NT2/D1 (cell line): ENCODE data around the gene NRXN2.

Experiments
- SUZ12 ChIP-seq: IDR thresholded peaks from 2 replicates; pipeline ENCODE4 v1.6.1; 2011; ENCODE audit not compliant: insufficient read length, insufficient read depth; ENCODE audit errors: extremely low read depth
- YY1 ChIP-seq: IDR thresholded peaks from 2 replicates; pipeline ENCODE4 v1.6.1; 2011; ENCODE audit not compliant: insufficient read length, insufficient read depth
- ZNF274 ChIP-seq: IDR thresholded peaks from 2 replicates; pipeline ENCODE4 v1.6.1; 2011; ENCODE audit warnings: mild to moderate bottlenecking, low read depth, low read length

DNA sequence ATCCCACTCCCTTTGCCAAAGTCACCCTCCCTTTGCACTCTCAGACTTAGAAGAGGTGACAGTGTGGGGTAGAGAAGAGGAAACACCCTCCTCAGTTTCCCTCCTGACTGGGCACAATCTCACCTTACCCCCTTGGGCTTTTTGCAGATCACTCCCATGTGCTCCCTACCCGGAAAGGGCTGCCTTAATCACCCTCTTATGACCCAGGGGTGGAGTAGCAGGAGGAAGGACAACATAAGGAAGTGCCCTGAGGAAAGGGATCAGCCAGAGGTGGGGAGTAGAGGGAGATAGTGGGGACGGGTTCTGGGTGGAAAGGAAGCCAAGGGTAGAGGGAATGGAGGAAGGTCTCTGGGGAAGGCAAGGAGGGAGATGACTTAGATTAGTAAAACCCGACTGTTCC, 52.0 kb downstream of the NRXN2 start:
- no peak for TF ChIP-seq SUZ12
- no peak for TF ChIP-seq ZNF274
- no peak for TF ChIP-seq YY1
